Measurements from ENCODE around the gene LLGL1.

LLGL1 gene

DNA sequence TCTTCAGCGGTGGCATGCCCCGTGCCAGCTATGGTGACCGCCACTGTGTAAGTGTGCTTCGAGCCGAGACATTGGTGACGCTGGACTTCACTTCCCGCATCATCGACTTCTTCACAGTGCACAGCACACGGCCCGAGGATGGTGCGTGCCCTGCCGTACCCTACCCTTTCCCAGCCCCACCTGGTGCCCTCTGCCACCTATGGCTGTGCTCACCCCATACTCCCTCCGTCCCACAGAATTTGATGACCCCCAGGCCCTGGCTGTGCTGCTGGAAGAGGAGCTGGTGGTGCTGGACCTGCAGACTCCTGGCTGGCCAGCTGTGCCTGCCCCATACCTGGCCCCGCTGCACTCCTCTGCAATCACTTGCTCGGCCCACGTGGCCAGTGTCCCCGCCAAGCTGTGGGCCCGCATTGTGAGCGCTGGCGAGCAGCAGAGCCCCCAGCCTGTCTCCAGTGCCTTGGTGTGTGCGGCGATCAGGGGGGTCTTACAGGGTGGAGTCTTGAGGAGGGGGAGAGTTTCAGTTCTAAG lies 9.5 kb downstream of the LLGL1 start:
- Histone ChIP-seq H3K4me2 (ENCODE audit: low read depth, low read length, poor library complexity, severe bottlenecking) (no peak overlapping the region), H4K20me1 (ENCODE audit: insufficient read depth, low read length, poor library complexity, severe bottlenecking) (no peaks in the 10 kb centered on the region), H3K9ac (ENCODE audit: low read depth, low read length, poor library complexity, severe bottlenecking) (no peak overlapping the region), H3K79me2 (ENCODE audit: insufficient read depth, low read length) (peaks cover 3% of the 10 kb centered on the region; the same call in 1 of the 2 replicates), H3K27me3 (ENCODE audit: insufficient read depth, low read length, poor library complexity, severe bottlenecking) (no peaks in the 10 kb centered on the region), H3F3A (ENCODE audit: low read depth) (no peaks in the 10 kb centered on the region), H2AFZ (ENCODE audit: low read length) (no peak overlapping the region), H3K4me1 (ENCODE audit: insufficient read depth, low read length, poor library complexity, severe bottlenecking) (no peaks in the 10 kb centered on the region), H3K9me2 (replicated peaks; ENCODE audit: low read depth, low read length) (no peaks in the 10 kb centered on the region), H3K9me3 (ENCODE audit: insufficient read depth, low read depth, low read length) (no peaks in the 10 kb centered on the region), H3K36me3 (ENCODE audit: insufficient read depth, low read length) (peaks cover 8% of the 10 kb centered on the region; the same call in 1 of the 2 replicates), H3K4me3 (ENCODE audit: low read length, poor library complexity, severe bottlenecking) (no peak overlapping the region)
- no peak for TF ChIP-seq EZH2phosphoT487 (IDR thresholded peaks at IDR 0.05; ENCODE audit: borderline replicate concordance)
- TF ChIP-seq, protein P1, sequence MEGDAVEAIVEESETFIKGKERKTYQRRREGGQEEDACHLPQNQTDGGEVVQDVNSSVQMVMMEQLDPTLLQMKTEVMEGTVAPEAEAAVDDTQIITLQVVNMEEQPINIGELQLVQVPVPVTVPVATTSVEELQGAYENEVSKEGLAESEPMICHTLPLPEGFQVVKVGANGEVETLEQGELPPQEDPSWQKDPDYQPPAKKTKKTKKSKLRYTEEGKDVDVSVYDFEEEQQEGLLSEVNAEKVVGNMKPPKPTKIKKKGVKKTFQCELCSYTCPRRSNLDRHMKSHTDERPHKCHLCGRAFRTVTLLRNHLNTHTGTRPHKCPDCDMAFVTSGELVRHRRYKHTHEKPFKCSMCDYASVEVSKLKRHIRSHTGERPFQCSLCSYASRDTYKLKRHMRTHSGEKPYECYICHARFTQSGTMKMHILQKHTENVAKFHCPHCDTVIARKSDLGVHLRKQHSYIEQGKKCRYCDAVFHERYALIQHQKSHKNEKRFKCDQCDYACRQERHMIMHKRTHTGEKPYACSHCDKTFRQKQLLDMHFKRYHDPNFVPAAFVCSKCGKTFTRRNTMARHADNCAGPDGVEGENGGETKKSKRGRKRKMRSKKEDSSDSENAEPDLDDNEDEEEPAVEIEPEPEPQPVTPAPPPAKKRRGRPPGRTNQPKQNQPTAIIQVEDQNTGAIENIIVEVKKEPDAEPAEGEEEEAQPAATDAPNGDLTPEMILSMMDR (conservative IDR thresholded peaks at IDR 0.05; ENCODE audit: low read length): no peak

DNA sequence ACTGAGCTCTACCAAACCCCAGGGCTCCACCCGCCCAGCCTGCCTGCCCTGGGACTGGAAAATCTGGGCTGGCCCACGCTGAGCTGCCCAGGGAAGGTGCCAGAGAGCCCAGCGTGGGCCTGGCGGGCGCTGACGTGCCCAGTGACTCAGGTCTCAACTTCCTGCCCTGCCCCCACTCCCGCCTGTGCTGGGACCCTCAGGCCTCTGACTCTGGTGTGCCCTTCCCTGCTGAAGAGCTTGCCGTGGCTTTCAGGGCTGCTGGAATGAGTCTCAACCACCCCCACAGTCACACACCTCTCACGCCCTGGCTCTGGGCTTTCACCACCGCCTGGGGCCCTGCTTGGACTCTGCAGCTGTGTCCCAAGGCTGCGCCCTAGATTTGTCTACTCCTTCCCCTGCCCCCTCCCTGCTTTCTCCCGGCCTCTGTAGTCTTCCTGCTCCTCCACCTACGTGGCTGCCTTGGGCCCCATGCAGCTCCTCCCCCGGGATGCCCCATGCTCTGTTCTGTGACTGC lies 10.4 kb downstream of the LLGL1 start:
- no peak overlapping the region for H3K9ac ChIP-seq (ENCODE audit: low read depth, low read length, poor library complexity, severe bottlenecking)
- no peaks in the 10 kb centered on the region for H3K27me3 ChIP-seq (ENCODE audit: insufficient read depth, low read length, poor library complexity, severe bottlenecking)
- peaks cover 8% of the 10 kb centered on the region; the same call in 1 of the 2 replicates for H3K36me3 ChIP-seq (ENCODE audit: insufficient read depth, low read length)
- H4K20me1 ChIP-seq (ENCODE audit: insufficient read depth, low read length, poor library complexity, severe bottlenecking): no peaks in the 10 kb centered on the region
- H3K4me1 ChIP-seq (ENCODE audit: insufficient read depth, low read length, poor library complexity, severe bottlenecking): no peaks in the 10 kb centered on the region
- H3F3A ChIP-seq (ENCODE audit: low read depth): no peaks in the 10 kb centered on the region
- no peaks in the 10 kb centered on the region for H3K9me2 ChIP-seq (replicated peaks; ENCODE audit: low read depth, low read length)
- no peak overlapping the region for H3K4me3 ChIP-seq (ENCODE audit: low read length, poor library complexity, severe bottlenecking)
- H3K9me3 ChIP-seq (ENCODE audit: insufficient read depth, low read depth, low read length): no peaks in the 10 kb centered on the region
- no peaks in the 10 kb centered on the region for H3K79me2 ChIP-seq (ENCODE audit: insufficient read depth, low read length)
- TF ChIP-seq, protein P1 (conservative IDR thresholded peaks at IDR 0.05; ENCODE audit: low read length): no peak
- no peak for TF ChIP-seq EZH2phosphoT487 (IDR thresholded peaks at IDR 0.05; ENCODE audit: borderline replicate concordance)
- H3K4me2 ChIP-seq (ENCODE audit: low read depth, low read length, poor library complexity, severe bottlenecking): no peak overlapping the region
- H2AFZ ChIP-seq (ENCODE audit: low read length): no peak overlapping the region

DNA sequence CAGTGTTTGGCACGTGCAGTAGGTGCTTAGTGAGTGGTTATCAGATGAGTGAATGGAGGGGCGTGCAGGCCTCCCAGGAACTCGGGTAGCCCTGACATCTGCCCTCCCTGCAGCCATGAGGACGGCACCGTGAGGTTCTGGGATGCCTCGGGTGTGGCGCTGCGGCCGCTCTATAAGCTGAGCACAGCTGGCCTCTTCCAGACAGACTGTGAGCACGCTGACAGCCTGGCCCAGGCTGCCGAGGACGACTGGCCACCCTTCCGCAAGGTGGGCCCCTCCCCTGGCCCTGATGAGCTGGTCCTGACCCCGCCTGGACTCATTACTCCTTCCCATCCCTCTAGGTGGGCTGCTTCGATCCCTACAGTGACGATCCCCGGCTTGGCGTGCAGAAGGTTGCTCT lies 11.1 kb downstream of the LLGL1 start:
- Histone ChIP-seq H3K79me2 (ENCODE audit: insufficient read depth, low read length) (no peaks in the 10 kb centered on the region), H3K36me3 (ENCODE audit: insufficient read depth, low read length) (peaks cover 8% of the 10 kb centered on the region; the same call in 1 of the 2 replicates), H4K20me1 (ENCODE audit: insufficient read depth, low read length, poor library complexity, severe bottlenecking) (no peaks in the 10 kb centered on the region), H3K4me3 (ENCODE audit: low read length, poor library complexity, severe bottlenecking) (no peak overlapping the region), H3F3A (ENCODE audit: low read depth) (no peaks in the 10 kb centered on the region), H3K4me2 (ENCODE audit: low read depth, low read length, poor library complexity, severe bottlenecking) (no peak overlapping the region), H3K27me3 (ENCODE audit: insufficient read depth, low read length, poor library complexity, severe bottlenecking) (no peaks in the 10 kb centered on the region), H3K4me1 (ENCODE audit: insufficient read depth, low read length, poor library complexity, severe bottlenecking) (no peaks in the 10 kb centered on the region), H3K9ac (ENCODE audit: low read depth, low read length, poor library complexity, severe bottlenecking) (no peak overlapping the region), H3K9me3 (ENCODE audit: insufficient read depth, low read depth, low read length) (no peaks in the 10 kb centered on the region), H2AFZ (ENCODE audit: low read length) (no peak overlapping the region), H3K9me2 (replicated peaks; ENCODE audit: low read depth, low read length) (no peaks in the 10 kb centered on the region)
- TF ChIP-seq EZH2phosphoT487 (IDR thresholded peaks at IDR 0.05; ENCODE audit: borderline replicate concordance): no peak
- TF ChIP-seq, protein P1 (conservative IDR thresholded peaks at IDR 0.05; ENCODE audit: low read length): no peak

All from Loucy (cell line).